Fibroblast of skin of left biceps (primary cell): Measurements from ENCODE around the gene ITPR2.
"Not testable (repeated sequence)": the region's sequence is repeated elsewhere in the genome, so short reads cannot be mapped to it uniquely, and the experiment has no call there.

Source experiments
- DNase-seq, 2 experiments: peaks; one replicate each; pipeline ENCODE4 v3.0.0-alpha.2; 2013; ENCODE audit warnings: low read depth in 2 of 2

Gene ITPR2

GRCh38 chr12:26346736-26347135 lies 486.3 kb downstream of the ITPR2 start:
- DNase-seq, result no peak

GRCh38 chr12:26345471-26346003 lies 487.5 kb downstream of the ITPR2 start:
- no peak for DNase-seq

GRCh38 chr12:26341491-26341890 lies 491.5 kb downstream of the ITPR2 start:
- DNase-seq, result no peak

GRCh38 chr12:26340649-26341048 lies 492.3 kb downstream of the ITPR2 start:
- no peak for DNase-seq

GRCh38 chr12:26339976-26340375 lies 493.0 kb downstream of the ITPR2 start:
- DNase-seq, result no peak

- no peak for DNase-seq
These were observed 494.1 kb downstream of the ITPR2 start for GRCh38 chr12:26338586-26339572.

- no peak for DNase-seq
These were observed 497.3 kb downstream of the ITPR2 start for GRCh38 chr12:26335651-26336050.

- DNase-seq, result no peak
These were observed 498.3 kb downstream of the ITPR2 start for GRCh38 chr12:26334621-26335124.

GRCh38 chr12:26331960-26332359 lies 501.0 kb downstream of the ITPR2 start:
- no peak for DNase-seq

GRCh38 chr12:26331136-26331535 lies 501.9 kb downstream of the ITPR2 start:
- no peak for DNase-seq

- no peak for DNase-seq
These were observed 504.9 kb downstream of the ITPR2 start for GRCh38 chr12:26327975-26328644.

GRCh38 chr12:26323673-26324072 lies 509.3 kb downstream of the ITPR2 start:
- no peak for DNase-seq

GRCh38 chr12:26319511-26319910 lies 513.5 kb downstream of the ITPR2 start:
- DNase-seq, result peak in 1 of 2 experiments; percentile 49

- no peak for DNase-seq
These were observed 514.3 kb downstream of the ITPR2 start for GRCh38 chr12:26318661-26319068.

GRCh38 chr12:26317942-26318575 lies 514.9 kb downstream of the ITPR2 start:
- no peak for DNase-seq

- not testable (repeated sequence) for DNase-seq
These were observed 518.9 kb downstream of the ITPR2 start for GRCh38 chr12:26314103-26314502.

- DNase-seq, result not testable (repeated sequence)
These were observed 522.5 kb downstream of the ITPR2 start for GRCh38 chr12:26310489-26310888.

- DNase-seq, result no peak
These were observed 523.4 kb downstream of the ITPR2 start for GRCh38 chr12:26309634-26310033.

- no peak for DNase-seq
These were observed 528.7 kb downstream of the ITPR2 start for GRCh38 chr12:26304273-26304672.

GRCh38 chr12:26303418-26303817 lies 529.6 kb downstream of the ITPR2 start:
- DNase-seq, result no peak

- DNase-seq, result no peak
These were observed 530.2 kb downstream of the ITPR2 start for GRCh38 chr12:26302776-26303175.

- DNase-seq, result no peak
These were observed 533.2 kb downstream of the ITPR2 start for GRCh38 chr12:26299751-26300150.
